VCaP (cell line): ENCODE data around the gene MMP3.

Experiments
- H3K27ac ChIP-seq: fragments of 450-650 bp; 2 replicates; pipeline ENCODE4 v1.5.1; 2017
- CTCF ChIP-seq: fragments of 450-650 bp; conservative IDR thresholded peaks from 2 replicates; pipeline ENCODE4 v1.5.1; 2017; ENCODE audit warnings: mild to moderate bottlenecking, moderate library complexity

The MMP3 gene

GRCh38 chr11:102800767-102801166 lies 42.6 kb downstream of the MMP3 start:
- no peak for TF ChIP-seq CTCF
- no peak overlapping the region for H3K27ac ChIP-seq

- TF ChIP-seq CTCF = no peak
- no peak overlapping the region for H3K27ac ChIP-seq
Measured at GRCh38 chr11:102799681-102800340, 43.6 kb downstream of the MMP3 start.

DNA sequence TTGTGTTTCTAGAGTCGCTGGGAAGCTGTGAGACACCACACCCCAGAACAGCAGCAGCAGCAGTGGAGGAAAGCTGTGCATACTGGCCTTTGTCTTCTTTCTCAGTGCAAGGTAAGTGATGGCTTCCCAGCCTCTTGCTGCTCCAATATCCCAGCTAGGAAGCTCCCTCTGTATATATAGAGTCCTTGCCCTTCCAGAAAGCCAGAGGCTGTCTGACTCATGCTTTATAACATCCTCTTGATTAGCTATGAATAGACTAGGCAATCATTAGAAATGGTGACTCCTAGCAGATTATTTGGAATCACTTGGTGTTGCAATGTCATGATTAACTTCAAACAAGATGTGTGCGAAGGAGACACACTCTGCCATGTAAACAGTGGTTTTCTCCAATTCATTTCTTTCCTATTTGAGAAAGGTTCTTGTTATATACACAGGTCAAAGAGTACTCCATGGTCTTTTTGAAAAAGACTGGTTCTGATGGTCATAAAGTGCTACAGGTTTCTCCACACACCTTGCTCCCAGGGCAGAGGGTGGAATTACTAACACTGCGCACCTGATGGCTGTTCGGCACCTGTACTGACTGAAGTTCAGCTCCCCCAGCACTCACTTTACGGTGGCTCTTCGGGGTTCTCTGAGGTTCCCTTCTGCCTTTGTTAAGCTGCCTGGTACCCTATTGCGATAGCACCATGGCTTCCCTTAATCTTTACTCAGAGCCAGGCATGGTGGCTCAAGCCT lies 45.2 kb downstream of the MMP3 start, which contains the start of gene MMP1:
Gene MMP1 (minus strand): TSS at position 149 of the 735 bp plus-strand sequence. CDS start 68 bp downstream, at position 81.
- H3K27ac ChIP-seq = no peak within 1 kb of the TSS
- TF ChIP-seq CTCF = no peak

DNA sequence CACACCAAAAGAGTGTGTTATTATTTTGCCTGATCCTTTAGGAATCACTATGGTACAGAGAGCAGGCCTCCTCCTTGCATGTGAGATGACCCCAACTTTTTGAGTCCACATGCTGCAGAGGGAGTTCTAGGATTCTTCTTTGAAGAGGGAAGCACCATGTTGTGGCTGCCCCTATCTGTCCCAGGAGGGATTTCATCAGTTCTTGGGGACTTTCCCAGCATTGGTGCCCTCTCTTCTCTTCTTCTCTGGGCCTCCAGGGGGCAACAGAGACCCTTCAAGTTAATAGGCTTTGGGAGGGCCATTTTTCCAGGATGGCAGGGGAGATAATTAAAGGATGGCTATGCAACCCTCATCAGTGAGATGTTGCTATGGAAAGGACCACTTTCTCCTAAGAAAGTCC lies 49.0 kb downstream of the MMP3 start:
- peak; percentile 37 for TF ChIP-seq CTCF
- peak overlapping the region; percentile 63 for H3K27ac ChIP-seq

DNA sequence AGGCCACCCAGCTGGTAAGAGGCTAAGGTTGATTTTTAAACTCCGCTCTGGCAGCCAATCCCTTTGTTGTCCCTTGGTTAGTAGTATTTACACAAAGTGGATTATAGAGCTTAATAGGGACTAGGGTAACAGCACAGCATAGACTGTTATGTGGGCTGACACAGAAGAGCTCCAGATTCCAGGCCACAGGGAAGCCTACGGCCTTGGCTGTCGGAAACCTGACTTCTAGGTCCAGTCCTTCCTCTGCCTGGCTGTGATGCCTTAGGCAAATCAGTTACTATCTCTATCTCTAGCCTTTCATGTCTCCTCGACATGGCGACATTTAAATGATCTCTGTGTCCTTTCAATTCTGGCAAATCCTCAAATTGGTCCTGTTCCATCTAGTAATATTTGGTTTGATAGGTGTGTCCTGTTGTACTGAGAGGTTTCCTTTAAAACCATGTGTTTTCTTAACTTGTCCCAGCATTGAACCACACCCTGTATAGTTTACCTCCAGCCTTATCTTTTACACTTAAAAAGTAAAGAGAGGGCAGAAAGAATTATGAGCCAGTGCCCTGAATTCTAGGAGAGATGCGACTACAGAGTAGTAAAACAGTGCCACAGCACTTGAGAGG lies 49.6 kb downstream of the MMP3 start:
- peak overlapping the region; percentile 63 for H3K27ac ChIP-seq
- TF ChIP-seq CTCF = no peak

- no peak for TF ChIP-seq CTCF
- H3K27ac ChIP-seq = peak overlapping the region; percentile 63
Measured at GRCh38 chr11:102792604-102793003, 50.8 kb downstream of the MMP3 start.

DNA sequence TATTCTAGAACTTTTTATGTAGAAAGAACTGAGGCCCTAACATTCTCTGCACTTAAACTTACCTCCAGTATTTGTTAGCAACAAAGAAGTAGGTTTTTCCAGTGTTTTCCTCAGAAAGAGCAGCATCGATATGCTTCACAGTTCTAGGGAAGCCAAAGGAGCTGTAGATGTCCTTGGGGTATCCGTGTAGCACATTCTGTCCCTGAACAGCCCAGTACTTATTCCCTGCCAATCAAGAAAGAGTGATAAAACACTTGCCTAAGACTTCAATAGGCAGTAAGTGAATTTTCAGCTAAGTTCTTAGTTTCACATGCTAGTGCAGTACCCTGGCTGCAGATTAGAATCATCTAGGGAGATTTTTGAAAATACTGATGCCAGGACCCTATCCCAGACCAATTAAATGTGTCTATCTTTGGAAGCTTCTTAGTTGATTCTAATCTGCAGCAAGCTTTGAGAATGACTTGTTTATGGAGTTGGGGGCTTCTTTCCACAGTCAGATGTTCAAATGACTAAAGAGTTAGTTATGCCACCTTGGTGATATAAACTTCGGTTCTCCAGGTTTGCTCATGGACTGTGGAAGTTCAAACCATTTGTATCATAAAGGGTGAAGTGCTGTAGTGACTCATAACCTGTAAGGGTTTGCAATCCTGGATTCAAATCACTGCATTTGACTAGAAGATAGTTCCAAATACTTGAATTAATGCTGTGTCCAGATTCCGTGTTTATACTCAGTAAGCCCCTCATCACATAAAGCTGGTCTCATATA lies 52.0 kb downstream of the MMP3 start:
- no peak overlapping the region for H3K27ac ChIP-seq
- TF ChIP-seq CTCF = no peak
